Liver (tissue), 9 donors: ENCODE measurements around the gene ST8SIA1. TPM values are rescaled to one million over a fixed set of nuclear protein-coding genes. Genes with fewer than 3 reads are reported as not detected.

Experiments used
- DNase-seq: peaks from one replicate; pipeline ENCODE4 v3.0.0-alpha.2; 2017; ENCODE audit warnings: low spot score
- H3K27ac ChIP-seq, 2 donors: one replicate each; pipeline ENCODE4 v1.7.0; 2013; ENCODE audit warnings: inconsistent platforms in 2 of 2, low read length in 2 of 2, control low read depth in 1 of 2, low read depth in 1 of 2, mild to moderate bottlenecking in 1 of 2
- H3K27me3 ChIP-seq, 4 donors: one replicate each; pipeline versions ENCODE4 v1.6.1 to v1.7.0; 2013; ENCODE audit warnings: low read length in 3 of 4, inconsistent platforms in 1 of 4, mild to moderate bottlenecking in 1 of 4, moderate library complexity in 1 of 4; ENCODE audit not compliant: control insufficient read depth in 4 of 4, insufficient read depth in 4 of 4
- H3K36me3 ChIP-seq, 4 donors: one replicate each; pipeline versions ENCODE4 v1.6.1 to v1.7.0; 2013; ENCODE audit warnings: low read length in 3 of 4, mild to moderate bottlenecking in 3 of 4, low read depth in 1 of 4, moderate library complexity in 1 of 4; ENCODE audit not compliant: control insufficient read depth in 4 of 4, insufficient read depth in 3 of 4
- H3K4me1 ChIP-seq, 4 donors: one replicate each; pipeline versions ENCODE4 v1.6.1 to v1.7.0; 2013; ENCODE audit warnings: low read length in 3 of 4, mild to moderate bottlenecking in 3 of 4, moderate library complexity in 1 of 4; ENCODE audit not compliant: control insufficient read depth in 4 of 4, insufficient read depth in 4 of 4
- H3K4me3 ChIP-seq, 3 donors: one replicate each; pipeline versions ENCODE4 v1.6.1 to v1.7.0; 2013; ENCODE audit warnings: low read length in 3 of 3, control low read depth in 1 of 3, low read depth in 1 of 3, mild to moderate bottlenecking in 1 of 3
- H3K9ac ChIP-seq, 2 donors: one replicate each; pipeline ENCODE4 v1.7.0; 2013; ENCODE audit warnings: low read length in 2 of 2, mild to moderate bottlenecking in 2 of 2, moderate library complexity in 2 of 2, control low read depth in 1 of 2, low read depth in 1 of 2
- H3K9me3 ChIP-seq, 4 donors: one replicate each; pipeline versions ENCODE4 v1.6.1 to v1.7.0; 2013; ENCODE audit warnings: low read length in 3 of 4; ENCODE audit not compliant: control insufficient read depth in 4 of 4
- CTCF ChIP-seq: fragments of 150-350 bp; IDR thresholded peaks from 2 replicates; pipeline ENCODE4 v1.5.1; 2017; ENCODE audit warnings: improper control_type of control experiment, low read depth, low read length; ENCODE audit not compliant: missing input control
- FOXA2 ChIP-seq: IDR thresholded peaks from 2 replicates; pipeline ENCODE4 v1.6.1; 2016; ENCODE audit warnings: antibody characterized with exemption
- GABPA ChIP-seq, 2 donors: IDR thresholded peaks in 1 of 2; conservative IDR thresholded peaks in 1 of 2; 2 replicates each; pipeline ENCODE4 v1.6.1; 2016; ENCODE audit warnings: antibody characterized with exemption in 2 of 2, mild to moderate bottlenecking in 1 of 2, moderate library complexity in 1 of 2
- HNF4A ChIP-seq, 2 donors: conservative IDR thresholded peaks; 2 replicates each; pipeline ENCODE4 v1.6.1; 2016; ENCODE audit warnings: antibody characterized with exemption in 2 of 2, mild to moderate bottlenecking in 2 of 2
- HNF4G ChIP-seq: IDR thresholded peaks from 2 replicates; pipeline ENCODE4 v1.6.1; 2016; ENCODE audit warnings: antibody characterized with exemption
- JUND ChIP-seq, 2 donors: IDR thresholded peaks; 2 replicates each; pipeline ENCODE4 v1.6.1; 2016; ENCODE audit warnings: antibody characterized with exemption in 2 of 2
- NR2F2 ChIP-seq: IDR thresholded peaks from 2 replicates; pipeline ENCODE4 v1.6.1; 2016; ENCODE audit warnings: antibody characterized with exemption
- RAD21 ChIP-seq, 2 donors: IDR thresholded peaks; 2 replicates each; pipeline ENCODE4 v1.6.1; 2016; ENCODE audit warnings: antibody characterized with exemption in 2 of 2, mild to moderate bottlenecking in 2 of 2
- REST ChIP-seq: IDR thresholded peaks from 2 replicates; pipeline ENCODE4 v1.6.1; 2016; ENCODE audit warnings: antibody characterized with exemption, mild to moderate bottlenecking
- RXRA ChIP-seq, 2 donors: IDR thresholded peaks; 2 replicates each; pipeline ENCODE4 v1.6.1; 2017 to 2018; ENCODE audit warnings: antibody characterized with exemption in 2 of 2, mild to moderate bottlenecking in 1 of 2
- SP1 ChIP-seq: IDR thresholded peaks from 2 replicates; pipeline ENCODE4 v1.6.1; 2018; ENCODE audit warnings: antibody characterized with exemption, mild to moderate bottlenecking
- TAF1 ChIP-seq: conservative IDR thresholded peaks from 2 replicates; pipeline ENCODE4 v1.6.1; 2016; ENCODE audit warnings: antibody characterized with exemption, mild to moderate bottlenecking
- YY1 ChIP-seq: IDR thresholded peaks from 2 replicates; pipeline ENCODE4 v1.6.1; 2016; ENCODE audit warnings: antibody characterized with exemption, mild to moderate bottlenecking
- ZBTB33 ChIP-seq: IDR thresholded peaks from 2 replicates; pipeline ENCODE4 v1.6.1; 2016; ENCODE audit warnings: antibody characterized with exemption
- WGBS: extraction: QIAGEN DNeasy Blood & Tissue Kit; methylation state at CpG from one replicate; pipeline ENCODE4 v1.1.7; 2013; 5-methylcytosine and 5-hydroxymethylcytosine counted together
- polyA plus RNA-seq, 2 donors: library from polyadenylated mRNA; stranded (reverse) in 1 of 2; unstranded in 1 of 2; fragments of 200-250 nt in 1 of 2; fragments of >200 nt in 1 of 2; fragmentation: Nextera tagmentation in 1 of 2; extraction: Ambion mirVana in 1 of 2; gene quantifications; one replicate each; pipeline versions ENCODE4 v1.2.1 to v1.2.3, GENCODE V29; 2013 to 2015
- total RNA-seq, 2 donors: library from RNA; depleted of rRNA; stranded (reverse); fragments of >200 nt; gene quantifications; one replicate each; pipeline ENCODE4 v1.2.3, GENCODE V29; 2014
- TF ChIP-seq, protein P1 (sequence below): IDR thresholded peaks from 2 replicates; pipeline ENCODE4 v1.6.1; 2016; ENCODE audit warnings: antibody characterized with exemption
- donor health status: healthy.
- donor health status: healthy.
- donor health status: healthy.
- donor health status: healthy.
- donor health status: healthy.

The ST8SIA1 gene
- total and polyA plus RNA-seq, 4 donors: 0.02 to 1.0 (median 0.17) TPM; not detected in 1

DNA sequence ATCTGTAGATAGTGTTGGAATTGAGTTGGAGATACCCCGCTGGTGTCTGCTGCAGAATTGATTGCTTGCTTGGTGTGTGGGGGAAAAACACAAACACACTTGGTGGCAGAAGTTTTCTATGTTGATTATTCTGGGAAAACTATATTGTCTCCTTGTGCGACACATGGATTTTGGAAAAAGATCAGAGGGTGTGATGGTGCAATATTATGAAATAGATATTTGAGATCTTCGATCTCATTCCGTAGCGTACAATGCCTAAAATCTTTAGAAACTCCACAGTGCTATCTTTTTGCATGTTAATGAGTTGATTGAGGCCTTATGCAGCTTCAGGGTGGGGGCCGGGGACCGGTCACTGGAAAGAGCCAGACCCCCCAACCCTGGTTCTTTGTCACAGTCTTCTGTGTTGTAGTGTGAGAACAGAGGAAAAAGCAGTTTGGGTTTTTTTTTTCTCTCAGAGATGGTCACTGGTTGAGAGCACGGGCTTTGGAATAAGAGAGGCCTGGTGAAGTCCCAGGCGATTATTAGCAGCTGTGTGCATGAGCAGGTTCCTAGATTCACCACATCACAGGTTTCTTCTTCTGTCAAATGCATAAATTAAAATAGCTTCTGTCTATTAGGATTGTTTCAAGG is 88.2 kb downstream of the ST8SIA1 start:
- H3K27ac ChIP-seq: no peak overlapping the region
- no peak overlapping the region for H3K4me3 ChIP-seq
- peaks cover 3 to 6% (median 3%) of the 10 kb centered on the region in 4 donors for H3K4me1 ChIP-seq
- H3K9me3 ChIP-seq: no peaks in the 10 kb centered on the region
- WGBS: 42% methylated on average over 9 of the region's 9 CpGs
- no peak overlapping the region for H3K9ac ChIP-seq
- DNase-seq: no peak
- no peak for TF ChIP-seq NR2F2
- TF ChIP-seq HNF4A (conservative IDR thresholded peaks at IDR 0.05): peak in 1 of 2 donors; percentile 22
- no peaks in the 10 kb centered on the region for H3K27me3 ChIP-seq
- H3K36me3 ChIP-seq: no peaks in the 10 kb centered on the region

DNA sequence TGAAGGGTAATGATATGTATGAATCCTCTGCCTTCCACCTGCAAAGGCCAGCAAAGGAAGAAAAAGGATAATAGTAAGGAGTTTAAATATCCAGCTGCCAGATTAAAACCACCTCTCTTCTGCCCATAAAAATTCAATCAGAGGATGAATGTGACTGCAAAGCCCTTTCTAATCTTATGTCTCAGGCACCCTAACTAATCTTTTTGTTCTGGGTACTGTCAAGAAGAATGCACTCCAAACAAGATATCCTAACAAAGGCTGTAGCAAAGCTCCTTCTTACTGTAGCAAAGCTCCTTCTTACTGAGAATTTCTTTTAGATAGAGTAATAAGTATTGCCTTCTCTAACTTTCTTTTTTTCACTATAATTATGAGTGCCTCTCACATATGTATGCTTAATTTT is 91.8 kb downstream of the ST8SIA1 start:
- H3K4me1 ChIP-seq: peaks cover 3 to 6% (median 3%) of the 10 kb centered on the region in 4 donors
- no peaks in the 10 kb centered on the region for H3K36me3 ChIP-seq
- H3K4me3 ChIP-seq: no peak overlapping the region
- peaks cover 0 to 3% (median 0%) of the 10 kb centered on the region in 4 donors for H3K9me3 ChIP-seq
- no peak overlapping the region for H3K9ac ChIP-seq
- no peak for DNase-seq
- no peaks in the 10 kb centered on the region for H3K27me3 ChIP-seq
- no peak overlapping the region for H3K27ac ChIP-seq
- no peak for TF ChIP-seq JUND (IDR thresholded peaks at IDR 0.05)
- TF ChIP-seq FOXA2: no peak
- no peak for TF ChIP-seq ZBTB33
- no peak for TF ChIP-seq HNF4G
- TF ChIP-seq, protein P1, sequence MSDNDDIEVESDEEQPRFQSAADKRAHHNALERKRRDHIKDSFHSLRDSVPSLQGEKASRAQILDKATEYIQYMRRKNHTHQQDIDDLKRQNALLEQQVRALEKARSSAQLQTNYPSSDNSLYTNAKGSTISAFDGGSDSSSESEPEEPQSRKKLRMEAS: no peak
- no peak for TF ChIP-seq REST
- no peak for TF ChIP-seq GABPA (IDR thresholded peaks at IDR 0.05 in 1 of 2, conservative IDR thresholded peaks at IDR 0.05 in 1 of 2)
- TF ChIP-seq RXRA (IDR thresholded peaks at IDR 0.05): no peak
- TF ChIP-seq YY1: no peak
- TF ChIP-seq RAD21 (IDR thresholded peaks at IDR 0.05): no peak
- TF ChIP-seq CTCF: no peak
- TF ChIP-seq NR2F2: no peak
- no peak for TF ChIP-seq HNF4A (conservative IDR thresholded peaks at IDR 0.05)
- TF ChIP-seq TAF1: no peak
- no peak for TF ChIP-seq SP1
